ENCODE data around the gene HOXC9. TPM values are rescaled to one million over a fixed set of nuclear protein-coding genes. Genes with fewer than 3 reads are reported as not detected.

Gene HOXC9
- total RNA-seq, 4 donors from 2014 or later: 7.6 to 25.1 (median 13.0) TPM

DNA sequence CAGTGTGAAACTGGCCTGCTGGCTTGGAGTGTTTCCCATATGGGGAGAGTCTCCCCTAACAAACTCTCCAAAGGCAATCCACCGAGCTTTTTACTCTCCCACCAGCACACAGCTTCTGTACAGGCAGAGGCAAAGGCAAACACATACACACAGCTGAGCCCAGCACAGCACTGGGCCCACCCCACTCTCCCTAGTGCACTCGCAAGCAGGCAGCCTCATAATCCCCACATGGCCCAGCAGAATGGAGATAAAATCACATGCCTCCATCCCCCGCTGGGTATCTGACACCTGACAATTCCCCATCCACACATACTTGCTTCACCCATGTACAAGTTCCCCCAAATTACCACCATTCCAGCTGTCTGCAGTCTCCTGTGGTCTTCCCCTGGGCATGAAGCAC lies 41.8 kb upstream of the HOXC9 start:
- TF ChIP-seq, protein P1, sequence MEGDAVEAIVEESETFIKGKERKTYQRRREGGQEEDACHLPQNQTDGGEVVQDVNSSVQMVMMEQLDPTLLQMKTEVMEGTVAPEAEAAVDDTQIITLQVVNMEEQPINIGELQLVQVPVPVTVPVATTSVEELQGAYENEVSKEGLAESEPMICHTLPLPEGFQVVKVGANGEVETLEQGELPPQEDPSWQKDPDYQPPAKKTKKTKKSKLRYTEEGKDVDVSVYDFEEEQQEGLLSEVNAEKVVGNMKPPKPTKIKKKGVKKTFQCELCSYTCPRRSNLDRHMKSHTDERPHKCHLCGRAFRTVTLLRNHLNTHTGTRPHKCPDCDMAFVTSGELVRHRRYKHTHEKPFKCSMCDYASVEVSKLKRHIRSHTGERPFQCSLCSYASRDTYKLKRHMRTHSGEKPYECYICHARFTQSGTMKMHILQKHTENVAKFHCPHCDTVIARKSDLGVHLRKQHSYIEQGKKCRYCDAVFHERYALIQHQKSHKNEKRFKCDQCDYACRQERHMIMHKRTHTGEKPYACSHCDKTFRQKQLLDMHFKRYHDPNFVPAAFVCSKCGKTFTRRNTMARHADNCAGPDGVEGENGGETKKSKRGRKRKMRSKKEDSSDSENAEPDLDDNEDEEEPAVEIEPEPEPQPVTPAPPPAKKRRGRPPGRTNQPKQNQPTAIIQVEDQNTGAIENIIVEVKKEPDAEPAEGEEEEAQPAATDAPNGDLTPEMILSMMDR (IDR thresholded peaks at IDR 0.05; ENCODE audit: low read depth): no peak

DNA sequence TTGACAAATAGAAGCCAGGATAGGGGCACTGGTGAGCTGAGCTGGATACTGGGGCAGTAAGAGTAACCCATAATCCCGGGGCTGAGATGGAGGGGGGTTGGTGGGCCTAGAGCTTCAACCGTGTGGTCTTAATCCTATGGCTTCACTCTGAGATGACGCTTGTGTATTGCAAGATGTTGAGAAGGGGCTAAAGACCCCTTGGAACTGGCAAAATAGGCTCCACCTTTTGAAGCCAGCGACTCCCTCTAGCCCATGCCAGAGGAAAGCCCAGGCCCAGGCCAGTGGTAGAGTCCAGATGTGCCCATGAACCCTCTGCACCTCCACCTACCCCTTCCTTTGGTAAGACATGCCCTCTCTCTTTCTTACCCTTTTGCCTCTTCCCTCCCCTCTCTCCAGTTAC lies 40.6 kb upstream of the HOXC9 start:
- TF ChIP-seq, protein P1 (IDR thresholded peaks at IDR 0.05; ENCODE audit: low read depth): no peak

DNA sequence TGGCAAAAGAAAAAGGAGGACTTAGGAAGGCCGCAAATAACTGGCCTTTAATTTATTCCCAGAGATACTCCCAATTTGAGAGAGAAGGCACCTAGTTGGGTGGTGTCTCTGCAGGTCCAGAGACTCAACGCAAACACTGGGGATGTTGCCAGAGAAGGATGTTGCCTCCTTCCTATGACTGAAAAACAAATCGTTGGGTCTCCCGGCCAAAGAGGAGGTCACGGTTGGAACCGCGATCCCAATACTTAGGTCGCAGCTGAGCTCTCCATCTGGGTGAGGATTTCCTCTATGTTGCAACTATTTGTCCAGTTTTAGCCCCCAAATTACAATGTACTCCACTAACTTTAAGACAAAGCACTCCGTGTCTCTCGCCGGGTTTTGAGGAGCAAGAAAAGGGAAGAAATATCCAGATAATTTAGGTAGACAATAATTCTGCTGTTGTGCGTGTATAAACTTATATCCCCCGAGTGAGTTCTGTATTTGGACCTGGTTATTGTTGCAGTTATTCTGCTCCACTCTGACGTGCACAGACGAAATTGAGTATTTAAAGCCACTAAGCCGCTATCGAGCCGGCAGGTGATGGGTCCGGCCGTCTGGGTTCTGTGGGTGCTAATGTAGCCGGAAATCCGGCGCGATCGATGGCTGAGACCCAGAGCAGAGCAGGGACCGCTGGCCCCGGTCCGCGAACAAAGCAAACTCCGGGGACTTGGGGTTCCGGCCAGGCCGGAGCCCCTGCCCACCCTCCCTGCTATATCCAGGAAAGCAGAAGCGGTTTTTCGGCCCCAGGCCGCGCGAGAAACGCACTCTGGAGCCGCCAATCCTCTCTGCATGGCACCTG lies 39.6 kb upstream of the HOXC9 start:
- TF ChIP-seq, protein P1 (IDR thresholded peaks at IDR 0.05; ENCODE audit: low read depth): no peak

DNA sequence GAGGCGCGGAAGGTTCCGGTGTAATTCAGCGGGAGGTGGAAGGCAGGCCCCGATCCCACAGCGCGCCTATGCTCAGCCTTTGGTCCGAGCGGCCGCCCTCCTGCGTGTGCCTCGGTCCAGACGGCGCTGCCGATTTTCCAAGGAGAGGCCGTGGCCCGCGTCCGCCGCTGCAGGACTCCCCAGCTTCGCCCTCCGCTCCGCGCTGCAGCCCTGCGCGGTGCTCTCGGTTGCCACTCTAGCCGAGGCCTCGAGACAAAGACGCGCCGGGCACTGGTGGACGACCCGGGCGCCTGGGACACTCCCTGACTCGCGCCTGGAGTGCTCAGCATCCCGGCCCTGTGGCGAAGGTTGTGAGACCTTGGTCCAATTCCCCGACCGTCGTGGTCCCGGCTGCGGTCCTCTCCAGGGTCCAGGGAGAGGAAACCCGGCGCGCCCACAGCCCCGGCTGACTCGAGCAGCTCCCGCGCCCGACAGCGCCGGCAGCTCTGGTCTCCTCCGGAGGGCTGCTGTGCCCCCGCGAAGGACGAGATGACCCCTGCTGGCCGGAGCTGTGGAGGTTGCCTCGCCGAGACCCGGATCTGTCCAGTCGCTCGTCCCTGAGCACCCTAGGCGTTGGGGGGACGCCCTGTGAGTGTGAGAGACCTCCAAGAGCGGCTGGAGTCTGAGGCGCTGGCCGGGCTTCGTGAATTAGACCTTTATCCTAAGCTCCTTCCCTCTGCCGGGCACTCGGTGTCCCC lies 38.8 kb upstream of the HOXC9 start:
- TF ChIP-seq, protein P1 (IDR thresholded peaks at IDR 0.05; ENCODE audit: low read depth): no peak

DNA sequence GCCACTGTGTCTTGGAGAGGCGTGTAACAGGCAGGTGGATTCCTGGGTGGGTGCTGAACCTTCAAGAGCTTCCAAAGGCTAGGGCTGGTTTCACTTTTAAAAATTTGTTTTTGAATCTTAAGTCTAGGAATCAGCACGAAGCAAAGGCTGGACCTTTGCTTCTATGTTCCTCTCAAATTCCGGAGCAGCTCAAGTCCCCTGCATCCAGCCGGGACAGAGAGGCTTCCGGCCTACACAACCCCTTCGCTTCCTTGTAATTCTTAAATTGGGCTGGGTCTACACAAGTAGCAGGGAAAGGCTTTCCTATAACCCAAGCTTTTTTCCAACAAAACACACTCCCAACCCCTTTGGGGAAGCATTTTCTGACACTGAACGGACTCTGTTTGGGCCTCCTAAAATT lies 37.0 kb upstream of the HOXC9 start:
- TF ChIP-seq, protein P1 (IDR thresholded peaks at IDR 0.05; ENCODE audit: low read depth): no peak

DNA sequence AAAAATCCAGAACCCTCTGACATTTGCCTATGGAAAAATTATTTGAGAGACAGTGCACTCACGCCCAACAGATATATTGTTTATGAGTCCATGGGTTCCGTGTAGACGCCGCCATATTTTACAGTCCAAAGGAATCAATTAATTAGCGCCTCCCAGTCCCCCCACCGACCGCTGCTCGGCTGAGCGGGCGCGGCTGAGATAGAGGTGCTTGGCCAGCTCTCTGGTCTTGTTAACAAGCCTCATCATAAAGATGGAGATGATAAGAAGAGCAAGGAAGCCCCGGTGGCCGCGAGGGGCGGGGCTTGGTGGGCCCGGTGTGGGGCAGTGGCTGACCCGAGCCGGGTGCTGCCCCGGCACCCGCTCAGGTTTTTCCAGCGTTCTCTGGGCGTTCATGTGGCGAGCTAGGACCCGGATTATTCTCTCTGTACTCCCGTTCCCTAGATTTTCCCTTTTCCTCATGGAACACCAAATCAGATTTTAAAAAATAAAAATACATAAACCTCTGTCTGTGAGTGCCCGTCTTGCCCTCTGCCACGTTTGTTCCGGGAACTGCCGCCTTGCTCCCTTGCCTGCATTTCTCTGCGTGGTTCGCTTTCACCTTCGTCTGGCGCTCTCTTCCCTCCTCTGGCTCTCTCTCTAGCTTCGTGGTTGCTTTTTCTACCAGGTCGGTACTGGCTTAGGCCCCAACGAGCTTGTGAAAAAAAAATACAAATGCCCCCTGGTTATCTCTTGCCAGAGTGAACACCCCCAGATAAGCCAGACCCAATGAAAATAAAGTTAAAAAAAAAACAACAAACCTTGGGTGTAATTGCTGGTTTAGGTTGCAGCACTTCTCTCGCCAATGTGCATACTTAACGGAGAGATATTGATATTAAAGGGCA lies 36.3 kb upstream of the HOXC9 start:
- TF ChIP-seq, protein P1 (IDR thresholded peaks at IDR 0.05; ENCODE audit: low read depth): no peak
